Vagina (tissue), 2 donors: ENCODE results near the gene AGXT2. TPM values are rescaled to one million over a fixed set of nuclear protein-coding genes. Genes with fewer than 3 reads are reported as not detected.
A peak's percentile ranks its signal among the peaks of the same experiment; 100 is the strongest.

Source experiments
- DNase-seq, 2 donors: peaks; one replicate each; pipeline ENCODE4 v3.0.0-alpha.2; 2017; ENCODE audit errors: extremely low spot score in 2 of 2
- H3K27ac ChIP-seq: fragments of 200-600 bp; sonication (generic); one replicate; pipeline ENCODE4 v1.5.1; 2019
- H3K27me3 ChIP-seq: fragments of 200-600 bp; sonication (generic); one replicate; pipeline ENCODE4 v1.5.1; 2019
- H3K36me3 ChIP-seq, 2 donors: fragments of 200-600 bp; sonication (generic); one replicate each; pipeline ENCODE4 v1.5.1; 2017 to 2019
- H3K4me1 ChIP-seq: fragments of 200-600 bp; sonication (generic); one replicate; pipeline ENCODE4 v1.5.1; 2019
- H3K4me3 ChIP-seq, 2 donors: fragments of 200-600 bp; sonication (generic); 1 replicate in 1 of 2; 2 replicates in 1 of 2; pipeline ENCODE4 v1.5.1; 2016 to 2019
- H3K9me3 ChIP-seq: fragments of 200-600 bp; sonication (generic); one replicate; pipeline ENCODE4 v1.5.1; 2019
- POLR2A ChIP-seq, 2 donors: fragments of 450-650 bp; IDR thresholded peaks; one replicate each; pipeline ENCODE4 v1.6.1; 2017; ENCODE audit warnings: antibody characterized with exemption in 2 of 2, mild to moderate bottlenecking in 2 of 2, moderate library complexity in 2 of 2
- POLR2AphosphoS5 ChIP-seq, 2 donors: sonication (generic); formaldehyde crosslinking; IDR thresholded peaks; one replicate each; pipeline ENCODE4 v1.9.0; 2017; ENCODE audit warnings: antibody characterized with exemption in 2 of 2, mild to moderate bottlenecking in 2 of 2, low read depth in 1 of 2; ENCODE audit not compliant: insufficient read depth in 1 of 2
- intact Hi-C: fragments of 100-400 bp; cut with DNase I; formaldehyde crosslinking; loops from one replicate; pipeline ENCODE4 v1.15.1; 2023
- total RNA-seq: library from RNA; depleted of rRNA; stranded (reverse); fragments of >200 nt; gene quantifications from one replicate; pipeline ENCODE4 v1.2.3, GENCODE V29; 2016
- TF ChIP-seq, protein P1 (sequence below), 3 experiments: fragments of 450-650 bp in 2 of 3; fragments of 200-600 bp in 1 of 3; sonication (generic) in 1 of 3; IDR thresholded peaks; one replicate each; pipeline ENCODE4 v1.5.1; 2017 to 2019; ENCODE audit warnings: antibody characterized with exemption in 3 of 3, mild to moderate bottlenecking in 2 of 3, moderate library complexity in 2 of 3

The AGXT2 gene
- total RNA-seq, 1 donor from 2014 or later: not detected

DNA sequence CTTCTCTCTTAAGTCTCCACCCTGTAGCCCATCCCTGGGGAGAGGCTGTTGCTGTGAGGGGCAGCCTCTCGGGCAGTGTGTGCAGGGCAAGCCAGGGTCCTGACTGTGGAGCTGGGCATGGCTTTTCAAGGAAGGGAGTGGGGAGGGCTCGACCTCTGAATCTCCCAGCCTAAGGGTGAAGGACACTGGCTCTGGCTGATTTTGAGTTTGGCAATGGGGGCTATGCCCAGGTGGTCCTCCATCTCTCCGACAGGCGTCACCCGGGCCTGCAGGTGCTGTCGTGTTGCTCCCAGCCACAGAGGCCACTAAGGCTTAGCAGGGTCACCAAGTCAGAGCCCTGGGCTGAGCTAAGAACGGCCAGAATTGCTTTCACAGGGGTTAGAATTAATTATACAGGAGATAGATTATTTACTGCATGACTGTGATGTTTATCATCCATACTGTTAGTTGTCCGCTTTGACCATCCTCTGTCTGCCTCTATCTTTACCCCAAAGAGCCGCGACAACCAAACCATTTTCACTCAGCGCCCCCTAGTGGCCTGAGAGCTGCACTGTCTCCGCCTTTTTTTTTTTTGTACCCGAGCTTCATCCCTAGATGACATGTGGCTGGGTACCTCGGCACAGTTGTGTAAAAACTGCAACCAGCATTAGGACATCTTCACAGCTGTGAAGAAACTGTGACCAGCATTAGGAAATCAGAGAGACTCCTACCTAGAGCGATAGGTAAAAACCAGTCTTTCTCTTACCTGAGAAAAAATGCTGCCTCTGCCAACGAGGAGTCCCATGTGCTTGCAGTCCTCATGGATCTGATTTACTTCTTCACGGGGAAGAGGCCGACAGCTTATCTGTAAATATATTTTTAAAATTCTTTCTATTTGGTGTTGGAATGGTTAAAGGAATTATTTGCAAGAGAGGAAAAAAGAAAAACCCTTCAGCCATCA, 44.5 kb downstream of the AGXT2 start:
- DNase-seq: no peak
- H3K9me3 ChIP-seq: no peaks in the 10 kb centered on the region
- intact Hi-C loops: no loop called here
- no peak for TF ChIP-seq POLR2AphosphoS5 (IDR thresholded peaks at IDR 0.05; ENCODE audit: insufficient read depth in 1 of 2, low read depth in 1 of 2)
- TF ChIP-seq, protein P1, sequence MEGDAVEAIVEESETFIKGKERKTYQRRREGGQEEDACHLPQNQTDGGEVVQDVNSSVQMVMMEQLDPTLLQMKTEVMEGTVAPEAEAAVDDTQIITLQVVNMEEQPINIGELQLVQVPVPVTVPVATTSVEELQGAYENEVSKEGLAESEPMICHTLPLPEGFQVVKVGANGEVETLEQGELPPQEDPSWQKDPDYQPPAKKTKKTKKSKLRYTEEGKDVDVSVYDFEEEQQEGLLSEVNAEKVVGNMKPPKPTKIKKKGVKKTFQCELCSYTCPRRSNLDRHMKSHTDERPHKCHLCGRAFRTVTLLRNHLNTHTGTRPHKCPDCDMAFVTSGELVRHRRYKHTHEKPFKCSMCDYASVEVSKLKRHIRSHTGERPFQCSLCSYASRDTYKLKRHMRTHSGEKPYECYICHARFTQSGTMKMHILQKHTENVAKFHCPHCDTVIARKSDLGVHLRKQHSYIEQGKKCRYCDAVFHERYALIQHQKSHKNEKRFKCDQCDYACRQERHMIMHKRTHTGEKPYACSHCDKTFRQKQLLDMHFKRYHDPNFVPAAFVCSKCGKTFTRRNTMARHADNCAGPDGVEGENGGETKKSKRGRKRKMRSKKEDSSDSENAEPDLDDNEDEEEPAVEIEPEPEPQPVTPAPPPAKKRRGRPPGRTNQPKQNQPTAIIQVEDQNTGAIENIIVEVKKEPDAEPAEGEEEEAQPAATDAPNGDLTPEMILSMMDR (IDR thresholded peaks at IDR 0.05): peak in 2 of 3 experiments; percentile 49 to 61
- no peak overlapping the region for H3K27ac ChIP-seq
- H3K36me3 ChIP-seq: no peaks in the 10 kb centered on the region
- H3K4me1 ChIP-seq: no peaks in the 10 kb centered on the region
- H3K4me3 ChIP-seq: no peak overlapping the region
- no peaks in the 10 kb centered on the region for H3K27me3 ChIP-seq

GRCh38 chr5:35002459-35002858, 45.3 kb downstream of the AGXT2 start:
- H3K4me3 ChIP-seq: no peak overlapping the region
- no peak overlapping the region for H3K27ac ChIP-seq
- H3K27me3 ChIP-seq: no peaks in the 10 kb centered on the region
- H3K4me1 ChIP-seq: no peaks in the 10 kb centered on the region
- H3K9me3 ChIP-seq: no peaks in the 10 kb centered on the region
- no peaks in the 10 kb centered on the region for H3K36me3 ChIP-seq
- no peak for DNase-seq
- intact Hi-C loops: no loop called here
- TF ChIP-seq, protein P1 (IDR thresholded peaks at IDR 0.05): no peak
- no peak for TF ChIP-seq POLR2A (IDR thresholded peaks at IDR 0.05)
- no peak for TF ChIP-seq POLR2AphosphoS5 (IDR thresholded peaks at IDR 0.05; ENCODE audit: insufficient read depth in 1 of 2, low read depth in 1 of 2)

- Histone ChIP-seq H3K27me3 (no peaks in the 10 kb centered on the region), H3K9me3 (no peaks in the 10 kb centered on the region), H3K4me1 (no peaks in the 10 kb centered on the region), H3K36me3 (no peaks in the 10 kb centered on the region), H3K4me3 (no peak overlapping the region), H3K27ac (no peak overlapping the region)
- intact Hi-C loops: no loop called here
- TF ChIP-seq POLR2AphosphoS5 (IDR thresholded peaks at IDR 0.05; ENCODE audit: insufficient read depth in 1 of 2, low read depth in 1 of 2): no peak
- TF ChIP-seq, protein P1 (IDR thresholded peaks at IDR 0.05): no peak
- no peak for TF ChIP-seq POLR2A (IDR thresholded peaks at IDR 0.05)
- no peak for DNase-seq
Observed at GRCh38 chr5:35001842-35002241, 45.9 kb downstream of the AGXT2 start.

DNA sequence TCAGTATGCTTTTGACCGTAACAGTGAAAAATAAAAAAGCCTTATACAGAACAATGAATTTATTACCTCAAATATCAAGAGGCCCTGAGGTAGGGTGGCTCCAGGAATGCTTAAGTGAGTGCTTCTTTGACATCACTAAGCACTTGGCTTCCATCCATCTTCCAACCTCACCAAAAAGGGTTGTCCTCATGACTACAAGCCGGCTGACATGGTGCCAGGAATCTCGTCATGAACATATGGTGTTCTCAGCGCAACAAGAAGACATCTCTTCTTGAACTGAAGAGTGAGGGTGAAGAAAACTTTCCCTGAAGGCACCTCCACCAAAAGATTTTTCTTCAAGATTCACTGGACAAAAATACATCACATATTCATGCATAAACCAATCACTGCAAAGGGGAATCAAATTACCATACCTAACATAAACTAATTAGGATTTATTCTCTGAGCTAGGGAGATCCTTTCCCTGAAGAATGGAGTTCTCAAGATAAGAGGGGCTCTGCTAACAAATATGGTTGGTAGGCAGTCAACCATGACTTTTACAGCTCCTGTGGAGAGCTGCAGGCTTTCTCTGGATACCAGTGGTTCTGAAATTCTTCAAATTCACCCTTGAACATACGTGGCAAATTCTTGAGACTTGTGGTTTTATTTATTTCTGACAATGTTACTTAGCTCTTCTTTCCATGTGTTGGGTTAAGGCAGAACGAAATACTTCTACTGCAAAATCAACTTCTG, 49.5 kb downstream of the AGXT2 start:
- H3K27me3 ChIP-seq: no peaks in the 10 kb centered on the region
- DNase-seq: no peak
- no peak for TF ChIP-seq POLR2A (IDR thresholded peaks at IDR 0.05)
- TF ChIP-seq POLR2AphosphoS5 (IDR thresholded peaks at IDR 0.05; ENCODE audit: insufficient read depth in 1 of 2, low read depth in 1 of 2): no peak
- TF ChIP-seq, protein P1 (IDR thresholded peaks at IDR 0.05): no peak
- no peaks in the 10 kb centered on the region for H3K4me1 ChIP-seq
- no peaks in the 10 kb centered on the region for H3K9me3 ChIP-seq
- H3K4me3 ChIP-seq: no peak overlapping the region
- intact Hi-C loops: no loop called here
- no peaks in the 10 kb centered on the region for H3K36me3 ChIP-seq
- no peak overlapping the region for H3K27ac ChIP-seq
